GM15510 (cell line): ENCODE results near the gene TMEM237.

Experiments
- POLR2A ChIP-seq: IDR thresholded peaks from 3 replicates; pipeline ENCODE4 v1.6.1; 2011; ENCODE audit warnings: borderline replicate concordance; ENCODE audit not compliant: insufficient read length; ENCODE audit errors: extremely low read depth

TMEM237 gene

DNA sequence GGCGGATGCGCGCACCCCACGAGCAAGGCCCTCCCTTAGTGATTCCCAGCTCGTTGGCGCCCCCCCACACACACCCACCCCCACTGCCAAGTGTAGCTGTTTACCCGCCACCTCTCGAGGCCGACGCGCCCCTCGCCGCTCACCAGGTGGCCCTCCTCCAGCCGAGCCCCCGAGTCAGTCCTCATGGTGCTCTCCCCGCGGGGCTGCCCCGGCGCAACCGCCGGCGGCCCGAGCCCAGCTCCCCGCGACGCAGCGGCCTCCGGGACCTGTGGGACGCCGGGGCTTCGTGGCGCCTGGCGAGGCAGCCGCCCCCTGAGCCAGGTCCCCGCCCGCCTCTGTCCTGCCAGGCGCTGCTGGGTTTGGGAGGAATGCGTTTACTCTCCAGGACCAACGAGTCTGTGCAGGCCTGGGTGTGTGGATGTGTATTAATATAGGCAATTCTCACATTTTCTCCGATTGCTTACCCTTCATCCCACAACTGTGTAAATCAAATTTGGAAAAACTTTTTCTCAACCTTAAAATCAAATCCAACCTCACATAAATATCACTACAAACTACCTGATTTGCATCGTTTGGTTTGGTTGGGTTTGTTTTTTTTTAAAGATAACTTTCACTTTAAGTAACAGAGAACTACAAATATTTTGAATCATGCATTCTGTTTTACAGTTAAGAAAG is at the start of gene TMEM237:
TSS of gene TMEM237 (minus strand) at position 288 of the 675 bp plus-strand sequence. CDS start at position 185, 103 bp downstream.
- no peak for TF ChIP-seq POLR2A

DNA sequence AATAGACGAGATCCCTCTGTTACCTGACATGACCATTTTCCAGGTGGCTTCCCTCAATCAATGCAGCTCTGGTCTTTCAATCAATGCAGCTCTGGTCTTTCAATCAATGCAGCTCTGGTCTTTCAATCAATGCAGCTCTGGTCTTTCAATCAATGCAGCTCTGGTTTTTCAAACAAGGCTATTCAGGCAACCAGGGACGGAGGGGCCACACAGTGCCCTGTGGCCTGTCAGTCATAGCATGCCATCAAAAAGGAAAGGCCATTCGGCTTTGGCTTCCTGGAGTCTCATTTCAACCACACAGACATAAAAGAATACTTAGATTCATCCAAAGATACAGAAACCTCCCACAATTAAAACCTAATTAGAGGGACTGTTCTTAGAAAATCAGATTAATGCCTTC is 41.9 kb upstream of the TMEM237 start:
- TF ChIP-seq POLR2A, result no peak

- TF ChIP-seq POLR2A, result no peak
These were observed 37.4 kb upstream of the TMEM237 start for GRCh38 chr2:201680743-201681142.

DNA sequence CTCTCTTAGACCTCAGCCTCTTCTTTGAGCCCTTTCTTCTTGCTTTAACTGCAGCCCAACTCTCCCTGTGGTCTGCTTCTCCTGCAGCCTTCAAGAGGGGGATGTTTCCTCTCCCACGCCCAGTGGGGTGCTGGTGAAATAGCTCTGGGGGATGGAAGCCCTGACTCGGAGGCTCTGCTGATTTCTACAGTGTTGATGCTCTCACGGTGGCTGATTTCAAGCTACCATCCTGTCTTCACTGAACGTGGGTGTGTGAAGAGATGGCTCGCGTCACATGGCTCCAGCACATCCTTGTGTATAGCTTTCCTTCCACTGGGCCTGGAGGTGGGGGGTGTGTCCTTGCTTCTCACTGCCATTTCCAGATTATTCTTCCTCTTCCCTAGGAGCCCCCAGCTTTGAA is 35.1 kb upstream of the TMEM237 start:
- TF ChIP-seq POLR2A, result no peak

DNA sequence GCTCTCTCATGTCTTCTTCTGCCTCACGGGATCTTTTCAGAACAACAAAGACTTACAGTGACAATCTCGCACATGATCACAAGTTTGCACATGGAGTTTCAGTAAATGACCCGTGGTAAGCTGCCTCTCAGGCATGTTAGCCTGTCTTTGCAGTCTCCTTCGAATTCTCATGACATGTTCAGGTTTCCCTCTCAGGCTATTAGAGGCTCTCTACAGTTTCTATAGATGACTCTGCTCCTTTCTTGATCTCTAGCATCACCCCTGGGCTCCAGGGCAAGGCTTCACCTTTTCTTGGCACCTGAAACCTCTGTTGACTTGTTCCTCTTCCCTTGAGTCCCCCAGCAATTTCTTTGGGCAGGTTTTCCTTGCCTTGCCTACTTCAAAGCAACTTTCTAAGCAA is 32.2 kb upstream of the TMEM237 start:
- TF ChIP-seq POLR2A, result no peak

DNA sequence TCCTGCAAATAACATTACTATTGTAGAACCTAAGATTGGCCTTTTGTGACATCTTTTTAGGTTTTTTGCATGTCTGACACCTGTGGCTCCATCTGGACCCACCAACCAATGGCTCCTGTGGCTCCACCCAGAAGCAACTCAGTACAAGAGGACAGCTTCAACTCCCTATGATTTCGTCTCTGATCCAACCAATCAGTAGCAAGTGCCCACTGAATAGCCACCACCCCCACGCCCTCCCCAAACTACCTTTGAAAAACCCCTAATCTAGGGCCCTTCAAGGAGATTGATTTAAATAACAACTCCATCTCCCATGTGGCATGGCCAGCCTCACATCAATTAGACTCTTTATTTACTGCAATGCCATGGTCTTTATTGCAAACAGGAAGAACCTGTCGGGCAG is 31.5 kb upstream of the TMEM237 start:
- no peak for TF ChIP-seq POLR2A

DNA sequence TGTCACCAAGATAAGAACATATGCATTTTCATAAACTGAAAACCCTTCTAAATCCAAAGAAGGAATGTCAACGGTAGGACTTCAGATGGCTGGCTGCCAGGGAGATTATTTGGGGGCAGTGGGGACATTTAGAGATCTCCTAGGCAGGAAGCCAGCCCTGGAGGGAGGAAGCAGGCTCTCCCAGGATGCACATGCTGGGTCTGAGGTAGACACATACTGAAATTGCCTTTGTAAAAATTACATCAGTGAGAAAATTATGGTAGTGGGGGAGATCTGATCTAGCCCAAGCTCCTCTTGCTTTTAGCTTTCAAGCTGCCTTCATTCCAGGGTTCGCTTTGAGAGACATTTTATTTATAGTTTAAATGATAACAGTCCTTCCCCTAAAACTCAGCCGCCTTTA is 31.0 kb upstream of the TMEM237 start:
- no peak for TF ChIP-seq POLR2A

DNA sequence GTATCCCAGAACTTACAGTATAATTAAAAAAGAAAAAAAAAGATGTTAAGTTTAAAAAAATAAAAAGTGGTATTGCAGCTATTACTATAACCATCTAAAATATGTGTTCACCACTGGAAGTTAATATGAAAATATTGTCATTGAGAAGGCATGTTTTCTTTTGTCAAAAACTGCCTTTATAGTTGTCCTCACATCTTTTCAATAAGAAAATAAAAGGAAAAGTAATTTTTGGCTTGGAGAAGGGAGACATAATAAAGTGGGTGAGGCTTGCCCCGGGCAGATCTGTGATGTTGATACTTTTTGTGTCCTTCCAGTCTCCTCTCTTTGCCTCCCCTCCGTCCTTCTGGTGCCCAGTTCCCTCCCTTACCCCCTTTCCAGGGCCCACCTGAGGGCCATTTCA is 30.2 kb upstream of the TMEM237 start:
- no peak for TF ChIP-seq POLR2A

- TF ChIP-seq POLR2A, result no peak
These were observed 26.6 kb upstream of the TMEM237 start for GRCh38 chr2:201669865-201670264.

DNA sequence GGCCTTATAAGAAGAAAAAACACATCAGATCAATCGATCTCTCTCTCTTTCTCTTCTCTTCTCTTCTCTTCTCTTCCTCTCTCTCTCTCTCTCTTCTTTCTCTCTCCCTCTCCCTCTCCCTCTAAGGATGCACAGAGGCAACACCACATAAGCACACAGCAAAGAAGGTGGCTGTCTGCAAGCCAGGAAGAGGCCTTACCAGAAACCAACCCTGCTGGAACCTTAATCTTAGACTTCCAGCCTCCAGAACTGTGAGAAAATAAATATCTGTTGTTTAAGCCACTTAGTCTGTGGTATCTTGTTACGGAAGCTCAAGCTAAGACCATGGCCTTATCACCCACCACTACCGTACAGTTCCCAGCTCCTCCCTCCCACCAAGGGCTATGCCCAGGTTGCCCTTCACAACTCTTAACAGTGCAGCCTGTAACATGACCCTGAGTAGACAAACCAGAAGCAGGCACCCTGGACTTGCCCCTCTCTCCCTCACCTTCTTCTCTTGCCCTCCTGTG is 25.2 kb upstream of the TMEM237 start:
- no peak for TF ChIP-seq POLR2A

DNA sequence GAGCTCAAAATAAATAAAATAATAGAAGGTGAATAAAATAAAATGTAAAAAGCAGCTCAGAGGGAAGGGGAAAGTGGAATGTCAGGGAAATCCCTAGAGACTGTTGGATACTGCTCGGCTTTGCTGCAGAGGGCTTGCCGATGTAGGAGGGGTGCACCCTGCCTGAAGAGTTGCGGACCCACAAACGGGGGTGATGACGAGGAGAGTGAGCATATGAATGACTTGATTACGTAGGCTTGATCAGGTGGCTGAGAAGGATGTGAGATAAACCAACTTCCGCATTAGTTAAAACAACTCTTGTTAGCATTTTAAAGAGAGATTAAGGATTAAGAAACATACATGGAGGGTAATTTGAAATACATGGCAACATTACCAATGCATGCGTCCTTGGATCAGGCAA is 21.0 kb upstream of the TMEM237 start:
- no peak for TF ChIP-seq POLR2A

DNA sequence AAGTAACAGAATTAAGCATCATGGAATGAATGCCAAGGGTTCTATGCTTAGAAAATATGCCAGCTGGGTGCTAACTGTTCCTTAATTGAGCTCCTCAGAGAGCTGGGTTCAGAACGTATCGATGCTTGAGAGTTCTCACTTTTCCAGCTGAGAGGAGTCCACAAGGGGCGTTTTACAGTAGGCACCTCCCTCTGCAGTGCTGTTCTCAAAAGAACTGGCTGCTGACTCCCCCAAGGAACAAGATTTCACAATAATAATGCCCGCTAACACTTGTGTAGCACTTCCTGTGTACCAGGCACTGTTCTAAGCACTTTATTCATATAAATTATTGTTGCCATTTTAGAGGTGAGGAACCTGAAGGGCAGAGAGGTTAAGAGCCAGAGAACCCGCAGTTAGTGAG is 18.1 kb upstream of the TMEM237 start:
- no peak for TF ChIP-seq POLR2A

- no peak for TF ChIP-seq POLR2A
These were observed 17.1 kb upstream of the TMEM237 start for GRCh38 chr2:201660293-201660895.

DNA sequence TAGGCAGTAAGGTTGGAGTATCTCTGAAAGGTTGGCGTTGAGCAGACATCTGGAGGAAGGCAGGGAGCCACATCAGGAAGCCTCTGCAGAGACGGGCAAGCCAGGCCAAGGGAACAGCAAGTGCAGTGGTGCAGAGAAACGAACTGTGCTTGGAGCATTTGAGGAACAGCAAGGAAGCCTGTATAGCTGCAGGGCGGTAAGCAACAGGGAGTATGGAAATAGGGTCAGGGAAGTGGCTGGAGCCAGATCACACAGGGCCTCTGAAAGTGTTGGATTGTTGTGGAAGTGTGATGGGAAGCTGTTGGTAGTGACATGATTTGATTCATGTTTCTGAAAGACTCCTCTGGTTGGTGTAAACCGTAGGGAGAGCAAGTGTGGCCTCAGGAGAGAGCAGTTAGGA is 13.4 kb upstream of the TMEM237 start:
- TF ChIP-seq POLR2A, result no peak

DNA sequence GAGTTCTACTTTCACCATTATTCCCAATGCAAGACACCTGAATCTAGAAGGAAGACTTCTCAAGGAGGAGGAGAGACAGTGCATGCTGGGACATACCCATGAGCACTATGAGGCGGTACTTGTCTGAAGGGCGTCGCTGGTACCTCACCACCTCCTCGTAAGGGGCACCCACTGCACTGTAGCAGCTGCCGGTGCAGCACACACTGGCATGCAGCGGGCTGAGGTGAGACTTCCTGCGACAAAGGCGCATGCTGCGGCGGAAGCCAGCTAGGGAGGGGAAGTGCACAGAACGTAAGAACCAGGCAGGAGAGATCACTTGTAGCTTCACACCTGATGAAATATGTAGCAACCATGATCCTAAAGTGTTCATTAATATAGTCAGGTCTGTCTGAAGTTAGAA is 12.8 kb upstream of the TMEM237 start:
- TF ChIP-seq POLR2A, result no peak
